ENCODE measurements around the gene FAM170B. TPM values are rescaled to one million over a fixed set of nuclear protein-coding genes. Genes with fewer than 3 reads are reported as not detected.

FAM170B gene
- total RNA-seq, 2 donors from 2014 or later: not detected

GRCh38 chr10:49134327-49134726, 506 bp upstream of the FAM170B start:
- Mint-ChIP-seq H3K27ac (no peak overlapping the region), H3K4me3 (no peak overlapping the region), H3K9me3 (peaks cover 2% of the 10 kb centered on the region), H3K36me3 (ENCODE audit: low read depth) (no peaks in the 10 kb centered on the region), H3K27me3 (ENCODE audit: insufficient read depth) (peaks cover 6% of the 10 kb centered on the region), H3K4me1 (peaks cover 2% of the 10 kb centered on the region)
- no peaks in the 10 kb centered on the region for H3K4me1 ChIP-seq (ENCODE audit: control insufficient read depth, insufficient read depth, low read length)
- DNase-seq: no peak
- no peak overlapping the region for H3K27ac ChIP-seq (ENCODE audit: low read depth, low read length)
- no peak overlapping the region for H3K4me3 ChIP-seq (ENCODE audit: low read length)
- no peak for TF ChIP-seq CTCF (conservative IDR thresholded peaks at IDR 0.05)
- H3K9ac ChIP-seq (ENCODE audit: extremely low read depth, low read length, poor library complexity, severe bottlenecking): no peak overlapping the region
- H3K9me3 ChIP-seq (ENCODE audit: control insufficient read depth, low read length): no peaks in the 10 kb centered on the region
- 96 to 100% methylated on average over 2 to 3 of the region's 3 CpGs for WGBS, 2 experiments (ENCODE audit: insufficient coverage in 1 of 2, insufficient read length in 1 of 2)
- H3K36me3 ChIP-seq (ENCODE audit: control insufficient read depth, insufficient read depth, low read length): no peaks in the 10 kb centered on the region
- no peaks in the 10 kb centered on the region for H3K27me3 ChIP-seq (ENCODE audit: control insufficient read depth, insufficient read depth, low read length, poor library complexity, severe bottlenecking)

GRCh38 chr10:49132362-49132737, 1.5 kb downstream of the FAM170B start:
- no peak overlapping the region for H3K27ac ChIP-seq (ENCODE audit: low read depth, low read length)
- TF ChIP-seq CTCF (conservative IDR thresholded peaks at IDR 0.05): peak; percentile 10
- Mint-ChIP-seq H3K4me3 (no peak overlapping the region), H3K4me1 (peaks cover 2% of the 10 kb centered on the region), H3K9me3 (peaks cover 2% of the 10 kb centered on the region), H3K36me3 (ENCODE audit: low read depth) (no peaks in the 10 kb centered on the region), H3K27ac (no peak overlapping the region), H3K27me3 (ENCODE audit: insufficient read depth) (peaks cover 5% of the 10 kb centered on the region)
- no peak overlapping the region for H3K9ac ChIP-seq (ENCODE audit: extremely low read depth, low read length, poor library complexity, severe bottlenecking)
- no peaks in the 10 kb centered on the region for H3K9me3 ChIP-seq (ENCODE audit: control insufficient read depth, low read length)
- 96% methylated on average over 2 of the region's 2 CpGs; no CpG with 5 or more reads in 1 of the 2 experiments for WGBS, 2 experiments (ENCODE audit: insufficient coverage in 1 of 2, insufficient read length in 1 of 2)
- no peak overlapping the region for H3K4me3 ChIP-seq (ENCODE audit: low read length)
- no peaks in the 10 kb centered on the region for H3K36me3 ChIP-seq (ENCODE audit: control insufficient read depth, insufficient read depth, low read length)
- peak; percentile 37 for DNase-seq
- H3K27me3 ChIP-seq (ENCODE audit: control insufficient read depth, insufficient read depth, low read length, poor library complexity, severe bottlenecking): peaks cover 4% of the 10 kb centered on the region
- H3K4me1 ChIP-seq (ENCODE audit: control insufficient read depth, insufficient read depth, low read length): no peaks in the 10 kb centered on the region

GRCh38 chr10:49131507-49132361, 2.1 kb downstream of the FAM170B start:
- Histone ChIP-seq H3K4me1 (ENCODE audit: control insufficient read depth, insufficient read depth, low read length) (no peaks in the 10 kb centered on the region), H3K9ac (ENCODE audit: extremely low read depth, low read length, poor library complexity, severe bottlenecking) (no peak overlapping the region), H3K36me3 (ENCODE audit: control insufficient read depth, insufficient read depth, low read length) (no peaks in the 10 kb centered on the region), H3K4me3 (ENCODE audit: low read length) (no peak overlapping the region), H3K27ac (ENCODE audit: low read depth, low read length) (no peak overlapping the region), H3K27me3 (ENCODE audit: control insufficient read depth, insufficient read depth, low read length, poor library complexity, severe bottlenecking) (peaks cover 4% of the 10 kb centered on the region), H3K9me3 (ENCODE audit: control insufficient read depth, low read length) (no peaks in the 10 kb centered on the region)
- H3K36me3 Mint-ChIP-seq (ENCODE audit: low read depth): no peaks in the 10 kb centered on the region
- no peak overlapping the region for H3K27ac Mint-ChIP-seq
- TF ChIP-seq CTCF (conservative IDR thresholded peaks at IDR 0.05): no peak
- H3K4me3 Mint-ChIP-seq: no peak overlapping the region
- H3K9me3 Mint-ChIP-seq: peaks cover 2% of the 10 kb centered on the region
- DNase-seq: peak; percentile 43
- peaks cover 2% of the 10 kb centered on the region for H3K4me1 Mint-ChIP-seq
- WGBS, 2 experiments (ENCODE audit: insufficient coverage in 1 of 2, insufficient read length in 1 of 2): 94% methylated on average over 24 to 37 of the region's 37 CpGs
- H3K27me3 Mint-ChIP-seq (ENCODE audit: insufficient read depth): no peaks in the 10 kb centered on the region
